HG03159 (cell line): ENCODE data around the gene MGAT5.

ENCODE experiments used
- ATAC-seq: cut with Tn5 transposase; IDR thresholded peaks from one replicate; pipeline ENCODE4 v1.9.1; 2021; ENCODE audit warnings: mild to moderate bottlenecking, moderate library complexity; ENCODE audit not compliant: unreplicated experiment

The MGAT5 gene

DNA sequence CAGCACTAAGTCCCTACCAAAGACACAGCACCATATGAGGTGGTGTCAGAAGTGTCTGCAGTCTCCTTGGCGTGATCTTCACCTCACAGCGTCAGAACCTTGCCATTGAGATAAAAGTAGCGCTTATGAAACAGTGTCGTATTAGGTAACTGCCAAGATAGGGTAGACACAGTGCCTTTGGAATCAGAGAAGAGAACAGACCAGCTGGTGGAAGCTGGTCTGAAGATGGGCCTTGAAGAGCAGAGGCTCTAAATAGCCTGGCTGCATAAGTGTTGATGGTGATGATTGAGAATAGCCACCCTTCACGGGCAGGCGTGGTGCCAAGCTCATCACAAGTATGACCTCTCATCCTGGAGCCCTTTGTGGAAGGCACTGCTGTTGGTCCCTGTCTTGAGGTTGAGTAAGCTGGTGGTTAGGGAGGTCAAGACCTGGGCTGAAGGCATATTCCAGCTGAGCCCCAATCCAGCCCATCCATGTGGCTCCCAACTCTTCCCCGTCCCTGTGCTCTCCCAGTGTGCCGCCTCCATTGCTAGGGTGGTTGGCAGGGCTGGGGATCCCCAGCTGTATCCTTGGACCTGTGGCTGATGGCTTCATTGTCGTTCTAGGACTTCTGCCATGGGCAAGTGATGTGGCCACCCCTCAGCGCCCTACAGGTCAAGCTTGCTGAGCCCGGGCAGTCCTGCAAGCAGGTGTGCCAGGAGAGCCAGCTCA is 187.4 kb downstream of the MGAT5 start:
- ATAC-seq: no peak

GRCh38 chr2:134443814-134444480 is 190.1 kb downstream of the MGAT5 start:
- no peak for ATAC-seq

DNA sequence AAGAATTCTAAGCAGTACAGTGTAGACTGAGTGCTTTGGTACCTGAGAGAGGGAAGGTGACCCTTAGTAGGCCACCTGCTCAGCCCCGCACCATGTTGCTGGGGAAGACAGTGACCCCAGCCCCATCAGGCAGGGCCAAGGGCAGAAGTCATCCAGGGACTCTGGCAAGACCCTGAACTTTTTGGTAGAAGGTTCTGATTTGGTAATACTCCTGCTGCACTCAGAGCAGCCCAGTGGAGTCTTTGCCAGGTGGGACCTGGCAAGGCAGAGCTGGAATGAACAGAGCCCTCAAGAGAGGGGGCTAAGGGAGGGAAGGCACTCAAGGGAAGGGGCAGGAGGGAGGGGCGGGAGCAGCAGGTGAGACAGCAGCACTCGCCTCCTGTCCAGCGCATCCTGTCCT is 191.2 kb downstream of the MGAT5 start:
- no peak for ATAC-seq

GRCh38 chr2:134445985-134446382 is 192.1 kb downstream of the MGAT5 start:
- ATAC-seq: no peak

DNA sequence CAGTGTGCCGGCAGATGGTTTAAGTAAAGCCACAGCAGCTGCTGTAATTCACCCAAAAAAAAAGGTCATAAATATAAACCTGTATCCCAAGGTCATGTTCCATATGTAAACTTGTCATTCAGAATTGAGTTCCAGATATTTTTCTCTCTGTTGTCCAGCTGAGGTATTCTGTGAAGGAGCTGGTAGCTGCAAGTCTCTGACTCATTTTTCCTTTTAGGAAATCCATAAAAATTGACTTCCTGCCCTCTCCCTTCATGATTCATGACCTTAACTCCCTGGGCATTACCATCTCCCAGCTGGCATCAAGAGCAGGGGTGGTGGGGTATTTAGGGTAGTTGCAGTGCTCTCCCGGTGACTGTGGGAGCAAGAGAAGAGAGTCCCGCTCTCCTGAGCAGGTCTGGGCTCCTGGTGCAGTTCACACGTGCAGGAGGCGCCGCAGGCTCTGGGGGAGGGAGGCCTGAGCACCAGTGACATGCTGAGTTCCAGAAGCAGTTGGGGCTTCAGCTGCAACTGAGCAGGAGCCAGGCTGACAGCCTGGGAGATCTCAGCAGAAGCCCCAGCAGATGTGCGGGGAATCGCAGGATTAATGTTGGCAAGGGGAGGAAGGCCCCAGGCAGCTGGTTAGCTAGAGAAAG is 192.6 kb downstream of the MGAT5 start:
- ATAC-seq: no peak

GRCh38 chr2:134447669-134448068 is 193.8 kb downstream of the MGAT5 start:
- ATAC-seq: no peak

- ATAC-seq: no peak
Observed at GRCh38 chr2:134448650-134449049, 194.8 kb downstream of the MGAT5 start.

- no peak for ATAC-seq
Observed at GRCh38 chr2:134449157-134449556, 195.3 kb downstream of the MGAT5 start.

GRCh38 chr2:134449751-134450513 is 196.1 kb downstream of the MGAT5 start:
- no peak for ATAC-seq

GRCh38 chr2:134451347-134451630 is 197.4 kb downstream of the MGAT5 start:
- no peak for ATAC-seq

DNA sequence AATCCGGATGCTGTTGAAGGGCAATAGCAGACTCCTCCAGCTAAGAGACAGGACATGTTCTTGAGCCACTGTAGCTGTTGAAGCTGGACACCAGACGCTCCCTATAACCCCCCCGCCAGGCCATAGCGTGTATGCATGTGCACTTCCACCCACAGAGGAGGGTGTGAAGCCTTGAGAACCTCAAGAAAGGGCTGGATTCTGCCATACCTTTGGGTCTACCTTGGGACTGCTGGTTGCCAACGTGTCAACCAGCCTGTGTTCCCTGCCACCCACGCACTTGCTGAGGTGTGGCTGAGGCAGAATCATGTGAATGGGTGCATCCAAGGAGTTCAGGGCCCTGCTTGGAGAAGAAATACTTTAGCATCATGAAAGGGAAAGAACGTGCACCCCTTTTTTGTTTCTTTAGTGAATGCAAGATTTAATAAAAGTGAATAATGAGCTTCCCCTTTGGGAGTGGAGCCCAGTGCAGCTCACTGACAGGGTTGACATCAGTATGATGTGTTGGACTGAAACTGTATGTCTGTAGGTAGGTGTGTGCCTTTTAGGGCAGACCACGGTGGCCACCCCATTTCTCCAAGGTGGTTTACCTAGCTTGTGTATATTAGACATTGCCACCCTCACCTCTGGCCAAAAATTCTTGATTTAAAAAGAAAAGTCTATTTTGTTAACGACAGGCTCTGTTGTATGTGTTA is 198.3 kb downstream of the MGAT5 start:
- no peak for ATAC-seq

DNA sequence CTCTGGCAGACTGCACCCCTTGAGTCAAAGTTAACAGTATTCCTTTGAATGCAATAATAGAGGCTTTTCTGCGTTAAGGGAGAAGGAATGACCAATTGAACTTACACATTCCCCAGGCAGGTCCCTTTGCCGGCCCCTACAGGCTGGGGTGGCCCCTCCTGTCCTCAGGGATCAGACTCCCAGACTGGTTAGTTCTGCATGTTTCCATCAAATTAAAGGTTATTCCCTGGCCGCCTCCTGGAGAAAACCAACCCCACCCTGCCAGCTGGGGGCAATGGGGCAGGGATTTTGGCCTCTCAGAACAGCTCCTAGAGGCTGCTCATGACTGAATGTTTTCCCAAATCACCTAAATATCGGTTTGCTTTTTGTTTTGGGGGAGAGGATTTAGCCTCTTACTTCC is 199.6 kb downstream of the MGAT5 start:
- no peak for ATAC-seq

- ATAC-seq: no peak
Observed at GRCh38 chr2:134453973-134454372, 200.1 kb downstream of the MGAT5 start.

- no peak for ATAC-seq
Observed at GRCh38 chr2:134454426-134454825, 200.6 kb downstream of the MGAT5 start.

- no peak for ATAC-seq
Observed at GRCh38 chr2:134454931-134455330, 201.1 kb downstream of the MGAT5 start.

DNA sequence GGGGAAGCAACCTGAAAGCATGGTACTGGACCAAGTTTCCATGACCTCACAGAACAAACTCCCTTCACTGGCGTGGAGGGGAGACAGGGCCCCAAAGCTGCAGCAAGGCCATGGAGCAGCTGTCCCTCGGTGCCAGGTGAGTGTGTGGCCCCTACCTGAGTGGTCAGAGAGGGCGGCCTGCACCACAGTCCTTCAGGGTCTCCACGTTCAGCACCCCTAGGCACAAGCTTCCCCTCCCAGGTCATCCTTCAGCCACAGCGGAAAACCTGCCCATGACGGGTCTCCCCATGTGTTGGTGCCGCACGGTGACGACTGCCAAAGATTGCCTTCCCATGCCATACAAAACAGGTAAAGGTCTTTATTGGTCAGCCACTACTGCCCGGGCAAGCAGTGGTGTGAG is 201.6 kb downstream of the MGAT5 start:
- no peak for ATAC-seq

GRCh38 chr2:134457353-134457752 is 203.5 kb downstream of the MGAT5 start:
- ATAC-seq: no peak

- ATAC-seq: no peak
Observed at GRCh38 chr2:134457765-134458472, 204.0 kb downstream of the MGAT5 start.

- no peak for ATAC-seq
Observed at GRCh38 chr2:134458473-134458853, 204.6 kb downstream of the MGAT5 start.

DNA sequence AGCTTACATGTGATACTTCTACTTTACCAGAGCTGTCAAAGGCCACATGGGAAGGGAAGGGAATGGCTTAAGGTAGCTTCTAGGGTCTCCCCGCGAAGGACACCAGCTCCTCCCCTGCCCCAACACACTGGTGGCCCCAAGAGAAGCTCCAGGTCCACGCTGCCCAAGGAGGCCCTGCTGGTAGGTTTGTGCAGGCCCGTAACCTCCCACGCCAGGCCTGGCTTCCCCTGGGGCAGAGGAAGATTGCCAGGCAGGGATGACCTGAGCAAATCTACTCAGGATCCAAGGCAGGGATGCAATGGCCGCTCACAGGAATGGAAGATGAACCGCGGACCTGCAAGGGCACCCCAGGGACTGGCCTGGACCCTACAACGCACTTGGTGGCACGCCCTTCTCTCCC is 205.1 kb downstream of the MGAT5 start:
- ATAC-seq: no peak
